Measurements from ENCODE around the gene SINHCAF. TPM values are rescaled to one million over a fixed set of nuclear protein-coding genes. Genes with fewer than 3 reads are reported as not detected.

SINHCAF gene
- total RNA-seq, 1 experiment from 2014 or later, result 152 TPM

- no peaks in the 10 kb centered on the region for H3K79me2 ChIP-seq (ENCODE audit: low read depth)
- H3F3A ChIP-seq (ENCODE audit: insufficient read depth, low read depth), result peaks cover 15% of the 10 kb centered on the region
- H3K4me2 ChIP-seq, result no peak overlapping the region
- no peaks in the 10 kb centered on the region for H3K9me3 ChIP-seq (ENCODE audit: insufficient read depth, low read depth)
- H3K27me3 ChIP-seq (ENCODE audit: insufficient read depth, low read depth), result no peaks in the 10 kb centered on the region
- H2AFZ ChIP-seq, result no peak overlapping the region
- no peak for TF ChIP-seq EZH2 (IDR thresholded peaks at IDR 0.05; ENCODE audit: low read depth)
- TF ChIP-seq, protein P1, sequence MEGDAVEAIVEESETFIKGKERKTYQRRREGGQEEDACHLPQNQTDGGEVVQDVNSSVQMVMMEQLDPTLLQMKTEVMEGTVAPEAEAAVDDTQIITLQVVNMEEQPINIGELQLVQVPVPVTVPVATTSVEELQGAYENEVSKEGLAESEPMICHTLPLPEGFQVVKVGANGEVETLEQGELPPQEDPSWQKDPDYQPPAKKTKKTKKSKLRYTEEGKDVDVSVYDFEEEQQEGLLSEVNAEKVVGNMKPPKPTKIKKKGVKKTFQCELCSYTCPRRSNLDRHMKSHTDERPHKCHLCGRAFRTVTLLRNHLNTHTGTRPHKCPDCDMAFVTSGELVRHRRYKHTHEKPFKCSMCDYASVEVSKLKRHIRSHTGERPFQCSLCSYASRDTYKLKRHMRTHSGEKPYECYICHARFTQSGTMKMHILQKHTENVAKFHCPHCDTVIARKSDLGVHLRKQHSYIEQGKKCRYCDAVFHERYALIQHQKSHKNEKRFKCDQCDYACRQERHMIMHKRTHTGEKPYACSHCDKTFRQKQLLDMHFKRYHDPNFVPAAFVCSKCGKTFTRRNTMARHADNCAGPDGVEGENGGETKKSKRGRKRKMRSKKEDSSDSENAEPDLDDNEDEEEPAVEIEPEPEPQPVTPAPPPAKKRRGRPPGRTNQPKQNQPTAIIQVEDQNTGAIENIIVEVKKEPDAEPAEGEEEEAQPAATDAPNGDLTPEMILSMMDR (conservative IDR thresholded peaks at IDR 0.05), result no peak
- CTCF ChIA-PET, result no interaction called here
- H3K36me3 ChIP-seq (ENCODE audit: low read depth), result peaks cover 15% of the 10 kb centered on the region; the same call in 1 of the 2 replicates
- H3K27ac ChIP-seq, result no peak overlapping the region
- POLR2A ChIA-PET (ENCODE audit: unreplicated experiment), result no interaction called here
- no peaks in the 10 kb centered on the region for H3K4me1 ChIP-seq (replicated peaks; ENCODE audit: insufficient read depth)
- no peak for DNase-seq
- no TSS peak for BruUV-seq (replicated peaks)
- peaks cover 1% of the 10 kb centered on the region for H4K20me1 ChIP-seq (ENCODE audit: insufficient read depth)
- no peaks in the 10 kb centered on the region for H3K9me2 ChIP-seq (ENCODE audit: insufficient read depth)
- H3K4me3 ChIP-seq, result no peak overlapping the region
- intact Hi-C loops (cut with micrococcal nuclease; ENCODE audit: unreplicated experiment), result no loop called here
These were observed 47.1 kb downstream of the SINHCAF start for GRCh38 chr12:31278832-31279231.

DNA sequence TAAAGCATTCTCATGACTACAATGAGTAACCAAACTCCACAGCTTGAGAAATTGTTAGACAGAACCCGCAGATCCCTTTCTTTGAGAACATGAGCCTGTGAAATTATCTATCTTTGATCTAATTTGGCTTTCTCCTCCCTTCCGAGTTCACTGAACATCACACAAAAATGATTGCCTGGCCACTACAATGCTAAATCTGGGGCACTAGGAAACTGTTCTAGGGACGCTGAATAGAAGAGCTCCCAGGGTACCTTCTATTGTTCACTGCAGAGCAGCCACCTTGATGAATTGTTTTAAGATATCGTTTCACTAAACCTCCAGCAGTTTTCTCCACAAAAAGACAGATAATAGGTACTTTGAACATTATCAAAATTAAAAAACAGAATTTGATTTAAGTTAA lies 47.5 kb downstream of the SINHCAF start:
- Histone ChIP-seq H3K9me2 (ENCODE audit: insufficient read depth) (no peaks in the 10 kb centered on the region), H3K4me1 (replicated peaks; ENCODE audit: insufficient read depth) (no peaks in the 10 kb centered on the region), H3K27ac (no peak overlapping the region), H3K9me3 (ENCODE audit: insufficient read depth, low read depth) (no peaks in the 10 kb centered on the region), H3K4me2 (no peak overlapping the region), H3K4me3 (no peak overlapping the region), H4K20me1 (ENCODE audit: insufficient read depth) (no peaks in the 10 kb centered on the region; the same call in 1 of the 2 replicates), H3K79me2 (ENCODE audit: low read depth) (no peaks in the 10 kb centered on the region), H3K27me3 (ENCODE audit: insufficient read depth, low read depth) (no peaks in the 10 kb centered on the region), H3K36me3 (ENCODE audit: low read depth) (peaks cover 11% of the 10 kb centered on the region; the same call in 1 of the 2 replicates), H3F3A (ENCODE audit: insufficient read depth, low read depth) (peaks cover 15% of the 10 kb centered on the region), H2AFZ (no peak overlapping the region)
- BruUV-seq (replicated peaks), result no TSS peak
- ChIA-PET POLR2A (ENCODE audit: unreplicated experiment) (no interaction called here), CTCF (no interaction called here)
- DNase-seq, result no peak
- no peak for TF ChIP-seq EZH2 (IDR thresholded peaks at IDR 0.05; ENCODE audit: low read depth)
- TF ChIP-seq, protein P1 (conservative IDR thresholded peaks at IDR 0.05), result no peak
- intact Hi-C loops (cut with micrococcal nuclease; ENCODE audit: unreplicated experiment), result no loop called here

DNA sequence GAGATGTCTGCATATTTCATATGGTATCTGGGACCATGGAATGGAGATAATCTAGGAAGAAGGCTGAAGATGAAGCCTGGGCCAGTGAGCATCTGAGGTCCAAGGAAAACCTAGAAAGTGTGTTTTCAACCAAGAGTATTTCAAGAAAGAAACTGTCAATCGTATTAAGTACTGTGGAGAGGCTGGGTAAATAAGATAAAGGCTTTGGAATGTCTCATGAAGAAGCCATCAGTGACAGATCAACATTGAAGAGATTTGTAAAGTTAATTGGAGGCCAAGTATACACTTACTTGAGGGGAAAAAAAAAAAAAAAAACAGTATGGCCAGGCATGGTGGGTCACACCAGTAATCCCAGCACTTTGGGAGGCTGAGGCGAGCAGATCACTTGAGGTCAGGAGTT lies 48.9 kb downstream of the SINHCAF start:
- Histone ChIP-seq H3K27ac (no peak overlapping the region), H2AFZ (no peak overlapping the region), H3K4me3 (no peak overlapping the region), H3K4me2 (no peak overlapping the region), H3K36me3 (ENCODE audit: low read depth) (peaks cover 6% of the 10 kb centered on the region; the same call in 1 of the 2 replicates), H3K4me1 (replicated peaks; ENCODE audit: insufficient read depth) (no peaks in the 10 kb centered on the region), H3K27me3 (ENCODE audit: insufficient read depth, low read depth) (no peaks in the 10 kb centered on the region), H4K20me1 (ENCODE audit: insufficient read depth) (no peaks in the 10 kb centered on the region; the same call in 1 of the 2 replicates), H3K9me3 (ENCODE audit: insufficient read depth, low read depth) (no peaks in the 10 kb centered on the region), H3F3A (ENCODE audit: insufficient read depth, low read depth) (peaks cover 27% of the 10 kb centered on the region), H3K9me2 (ENCODE audit: insufficient read depth) (no peaks in the 10 kb centered on the region), H3K79me2 (ENCODE audit: low read depth) (no peaks in the 10 kb centered on the region)
- TF ChIP-seq, protein P1 (conservative IDR thresholded peaks at IDR 0.05), result no peak
- no peak for TF ChIP-seq EZH2 (IDR thresholded peaks at IDR 0.05; ENCODE audit: low read depth)
- intact Hi-C loops (cut with micrococcal nuclease; ENCODE audit: unreplicated experiment), result no loop called here
- CTCF ChIA-PET, result no interaction called here
- no peak for DNase-seq
- POLR2A ChIA-PET (ENCODE audit: unreplicated experiment), result no interaction called here
- no TSS peak for BruUV-seq (replicated peaks)

Measured in PC-9 (cell line).